GM12891 (cell line): ENCODE results near the gene AGRP.

ENCODE experiments used
- DNase-seq: peaks from one replicate; pipeline ENCODE4 v3.0.0; 2011; ENCODE audit warnings: low spot score; ENCODE audit not compliant: insufficient read length
- FAIRE-seq: peaks from 2 replicates; lab custom pipeline; 2011; peaks lifted over from hg19 to GRCh38; lab: Jason Lieb, UNC
- PAX5 ChIP-seq: IDR thresholded peaks from 2 replicates; pipeline ENCODE4 v1.6.1; 2011; ENCODE audit warnings: low read length, moderate library complexity, mild to moderate bottlenecking; ENCODE audit not compliant: insufficient read depth, severe bottlenecking
- POLR2A ChIP-seq: IDR thresholded peaks from 2 replicates; pipeline ENCODE4 v1.6.1; 2011; ENCODE audit warnings: low read depth, low read length, control low read depth
- POLR2AphosphoS5 ChIP-seq: IDR thresholded peaks from 2 replicates; pipeline ENCODE4 v1.6.1; 2011; ENCODE audit warnings: low read depth, low read length, control low read depth
- POU2F2 ChIP-seq: IDR thresholded peaks from 2 replicates; pipeline ENCODE4 v1.6.1; 2011; ENCODE audit warnings: low read depth, mild to moderate bottlenecking, control low read depth, low read length, moderate library complexity
- SPI1 ChIP-seq: IDR thresholded peaks from 2 replicates; pipeline ENCODE4 v1.6.1; 2011; ENCODE audit warnings: low read depth, low read length, control low read depth
- TAF1 ChIP-seq: IDR thresholded peaks from 2 replicates; pipeline ENCODE4 v1.6.1; 2011; ENCODE audit warnings: low read depth, low read length, control low read depth

AGRP gene

DNA sequence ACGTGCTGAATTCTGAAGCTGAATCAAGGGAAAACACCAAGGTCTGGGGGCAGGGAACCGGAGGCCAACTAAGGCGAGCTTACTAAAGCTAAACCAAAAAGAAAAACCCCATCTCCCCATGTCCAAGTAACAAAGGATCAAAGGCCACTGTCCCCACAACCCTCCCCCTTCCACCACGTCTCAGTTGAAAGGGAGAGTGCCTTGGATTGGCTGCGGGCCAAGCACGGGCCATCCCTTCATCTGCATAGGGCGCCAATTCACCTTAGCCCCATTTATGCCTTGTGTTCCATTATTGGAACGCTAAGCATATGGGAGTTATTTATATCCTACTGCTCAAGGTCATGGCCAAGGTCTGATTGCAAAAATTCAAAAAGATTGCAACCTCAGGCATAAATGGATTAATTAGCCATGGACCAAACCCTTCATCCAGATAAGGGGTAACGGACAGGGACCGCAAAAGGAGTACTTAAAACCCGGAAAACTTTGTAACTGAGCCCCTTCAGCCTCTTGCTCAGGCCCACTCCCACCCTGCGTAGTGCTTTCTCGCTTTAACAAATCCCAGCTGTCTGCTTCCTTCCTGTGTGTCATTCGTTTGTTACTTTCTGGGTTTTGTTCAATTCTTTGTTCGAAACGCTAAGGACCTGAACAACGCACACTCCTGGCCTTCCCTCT, 1.6 kb downstream of the AGRP start:
- DNase-seq, result no peak
- TF ChIP-seq SPI1 (no peak), TAF1 (no peak), POU2F2 (no peak), POLR2AphosphoS5 (no peak), PAX5 (no peak), POLR2A (no peak)
- no peak for FAIRE-seq

DNA sequence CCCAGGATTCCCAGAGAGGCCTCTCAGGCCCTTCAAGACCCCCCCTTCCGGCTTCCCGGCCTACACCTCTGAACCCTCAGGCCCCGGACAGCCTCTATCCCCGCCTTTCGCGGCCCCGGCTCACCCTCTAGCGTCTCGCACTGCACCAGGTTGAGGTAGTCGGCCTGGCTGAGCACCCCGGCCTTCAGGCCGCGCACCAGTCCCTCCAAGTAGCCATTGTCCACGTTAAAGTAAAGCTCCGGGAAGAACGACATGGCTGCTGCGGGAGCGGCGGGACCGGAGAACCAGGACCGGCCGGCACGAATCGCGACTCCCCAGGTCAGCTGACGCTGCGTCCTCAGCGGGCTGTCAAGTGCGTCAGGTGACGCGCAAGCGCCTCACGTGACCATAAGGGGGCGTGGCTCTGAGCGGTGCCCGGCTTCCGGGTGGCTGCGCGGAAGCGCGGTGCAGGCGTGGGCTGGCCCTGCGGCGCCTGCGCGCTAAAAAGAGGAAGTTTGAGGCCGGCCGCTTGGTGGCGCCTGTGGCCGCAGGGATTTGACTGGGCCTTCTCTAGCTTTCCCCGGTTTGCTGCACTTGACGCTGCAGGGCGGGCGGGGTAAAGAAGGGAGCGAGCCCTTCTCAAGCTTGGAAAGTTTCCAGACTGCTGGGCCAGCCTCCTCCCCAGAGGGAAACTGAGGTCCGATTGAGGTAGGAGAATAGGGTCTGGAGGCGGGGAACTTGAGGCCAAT, 2.4 kb downstream of the AGRP start, which contains the start of gene ATP6V0D1:
TSS of gene ATP6V0D1 (minus strand) at position 325 of the 728 bp plus-strand sequence. CDS start at position 254, 71 bp downstream.
- TF ChIP-seq POLR2AphosphoS5, result peak; percentile 52; the same call in 1 of the 2 replicates
- TF ChIP-seq POU2F2, result peak; percentile 13; the same call in 1 of the 2 replicates
- TF ChIP-seq PAX5, result peak; percentile 56
- peak; percentile 74 for TF ChIP-seq SPI1
- TF ChIP-seq POLR2A, result peak; percentile 81
- TF ChIP-seq TAF1, result peak; percentile 74; the same call in 1 of the 2 replicates
- DNase-seq (peak; percentile 97), FAIRE-seq (peak; percentile 96)

DNA sequence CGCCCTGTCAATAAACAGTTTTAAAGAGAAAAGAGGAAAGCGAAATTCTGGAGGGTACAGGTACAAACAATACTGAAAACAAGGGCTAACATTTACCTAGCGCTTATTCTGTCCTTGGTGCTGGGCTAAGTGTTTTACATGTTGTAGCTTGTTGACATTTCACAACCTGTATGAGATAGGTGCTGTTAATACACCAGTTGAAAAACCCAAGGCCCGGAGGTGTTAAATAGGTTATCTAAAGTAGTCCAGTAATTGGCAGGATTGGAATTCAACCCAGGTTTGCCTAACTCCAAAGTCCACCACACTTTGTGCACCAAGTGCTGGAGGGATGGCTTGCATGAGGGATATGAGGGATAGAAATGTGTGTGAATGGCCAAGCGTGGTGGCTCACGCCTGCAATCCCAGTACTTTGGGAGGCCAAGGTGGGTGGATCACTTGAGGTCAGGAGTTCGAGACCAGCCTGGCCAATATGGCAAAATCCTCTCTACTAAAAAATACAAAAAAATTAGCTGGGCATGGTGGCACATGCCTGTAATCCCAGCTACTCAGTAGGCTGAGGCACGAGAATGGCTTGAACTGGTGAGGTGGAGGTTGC, 5.3 kb downstream of the AGRP start:
- FAIRE-seq, result no peak
- TF ChIP-seq POLR2A (no peak), POU2F2 (no peak), POLR2AphosphoS5 (no peak), TAF1 (no peak), SPI1 (no peak), PAX5 (no peak)
- DNase-seq, result no peak

DNA sequence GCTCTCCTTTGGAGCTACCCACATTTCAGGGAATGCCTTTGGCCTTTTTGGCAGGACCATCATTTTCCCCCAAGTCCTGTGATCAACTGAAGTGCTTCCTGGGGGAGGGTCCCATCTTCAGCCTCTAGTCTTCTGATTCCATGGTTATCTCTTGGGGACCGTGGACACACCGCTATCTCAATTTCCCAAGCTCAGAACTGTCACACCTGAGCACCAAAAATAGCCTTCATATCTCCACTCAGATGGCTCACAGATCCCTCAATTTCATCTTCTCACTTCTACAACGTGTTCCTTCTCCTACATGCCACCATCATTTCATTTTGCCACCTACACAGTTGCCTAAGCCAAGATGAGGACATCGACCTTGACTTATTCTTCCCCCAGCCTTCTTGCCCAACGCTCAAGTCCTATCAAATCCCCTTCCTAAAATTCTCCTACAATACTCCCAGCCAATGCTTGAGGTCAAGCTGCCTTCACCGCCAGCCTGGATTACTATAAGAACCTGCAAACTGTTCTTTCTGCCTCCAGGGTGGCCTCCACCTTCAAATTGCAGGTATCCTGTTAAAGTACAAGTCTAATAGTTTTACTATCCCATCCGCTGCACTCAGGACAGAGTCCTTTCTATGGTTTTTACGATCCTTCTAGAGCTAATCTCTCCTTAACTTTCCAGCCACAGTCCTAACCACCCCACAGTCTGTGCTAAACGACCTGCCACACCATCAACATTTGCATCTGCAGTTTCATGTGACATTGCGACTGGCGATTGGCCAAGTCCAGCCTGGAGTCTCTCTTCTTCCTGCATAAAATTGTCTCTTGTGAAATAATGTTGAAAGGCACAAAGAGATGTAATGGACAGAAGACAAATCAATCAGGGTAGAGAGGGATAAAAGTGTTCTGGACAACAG, 8.5 kb downstream of the AGRP start:
- TF ChIP-seq PAX5 (no peak), POLR2A (no peak), SPI1 (no peak), TAF1 (no peak), POU2F2 (no peak), POLR2AphosphoS5 (no peak)
- FAIRE-seq, result no peak
- no peak for DNase-seq

DNA sequence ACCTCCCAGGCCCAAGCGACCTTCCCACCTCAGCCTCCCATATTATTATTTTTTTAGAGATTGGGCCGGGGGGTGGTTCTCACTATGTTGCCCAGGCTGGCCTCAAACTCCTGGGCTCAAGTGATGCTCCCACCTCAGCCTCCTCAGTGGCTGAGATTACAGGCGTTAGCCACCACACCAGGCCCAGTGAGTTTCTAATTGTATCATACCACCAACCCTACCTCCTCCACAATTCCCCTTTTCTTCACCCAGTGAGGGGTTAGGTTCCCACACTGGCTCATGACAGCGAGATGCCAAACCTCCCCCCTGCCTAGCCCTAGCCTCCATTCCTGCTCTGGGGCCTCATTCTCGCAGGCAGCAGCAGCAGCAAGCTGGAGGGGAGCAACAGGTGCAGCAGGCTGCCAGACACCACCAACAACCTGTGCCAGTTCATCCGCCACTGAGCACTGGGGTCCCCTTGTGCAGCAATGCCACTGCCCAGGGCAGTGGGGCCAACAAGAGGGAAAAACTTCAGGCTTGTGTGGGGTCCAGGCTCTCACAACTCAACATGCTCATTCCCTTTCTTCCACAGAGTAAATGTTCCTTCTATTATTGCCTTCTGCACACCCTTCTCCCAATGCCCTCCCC, 11.5 kb downstream of the AGRP start:
- no peak for DNase-seq
- TF ChIP-seq TAF1 (no peak), PAX5 (no peak), SPI1 (no peak), POLR2A (no peak), POLR2AphosphoS5 (no peak), POU2F2 (no peak)
- FAIRE-seq, result no peak

DNA sequence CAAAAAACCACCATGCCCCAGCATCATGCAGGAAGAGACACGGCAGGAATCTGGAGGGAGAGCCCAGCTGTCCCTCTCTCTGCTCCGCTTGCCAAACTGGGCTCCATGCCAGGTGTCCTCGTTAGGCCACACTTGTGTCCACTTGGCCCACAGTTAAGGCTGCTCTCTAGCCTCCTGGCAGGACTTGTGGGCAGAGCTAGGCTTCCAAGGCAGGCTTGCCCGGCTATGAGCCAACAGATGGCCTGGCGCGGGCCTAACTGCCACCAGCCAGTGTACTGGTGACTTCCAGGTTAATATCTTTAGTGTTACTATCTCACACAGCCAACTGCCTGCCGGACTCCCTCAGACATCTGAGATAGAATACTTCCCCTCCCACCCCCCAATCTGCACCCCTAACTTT, 13.0 kb downstream of the AGRP start:
- DNase-seq, result no peak
- FAIRE-seq, result no peak
- TF ChIP-seq SPI1 (no peak), POLR2A (no peak), TAF1 (no peak), POLR2AphosphoS5 (no peak), PAX5 (no peak), POU2F2 (no peak)

DNA sequence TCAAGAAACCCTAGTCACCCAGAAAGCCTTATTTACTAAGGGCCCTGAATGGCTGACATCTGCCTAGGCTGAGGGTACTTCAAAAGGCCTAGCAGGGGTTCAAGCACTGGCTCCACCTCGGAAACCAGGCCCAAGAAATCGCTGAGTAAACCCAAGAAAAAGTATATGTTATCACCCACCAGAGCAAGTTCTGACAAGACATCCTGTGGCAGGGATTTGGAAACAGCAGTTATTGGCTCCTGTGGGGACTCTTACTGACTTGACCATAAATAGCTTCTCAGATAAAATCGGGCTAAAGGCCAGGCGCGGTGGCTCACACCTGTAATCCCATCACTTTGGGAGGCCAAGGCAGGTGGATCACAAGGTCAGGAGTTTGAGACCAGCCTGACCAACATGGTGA, 14.6 kb downstream of the AGRP start:
- FAIRE-seq (no peak), DNase-seq (no peak)
- TF ChIP-seq SPI1 (no peak), POU2F2 (no peak), TAF1 (no peak), PAX5 (no peak), POLR2AphosphoS5 (no peak), POLR2A (no peak)

DNA sequence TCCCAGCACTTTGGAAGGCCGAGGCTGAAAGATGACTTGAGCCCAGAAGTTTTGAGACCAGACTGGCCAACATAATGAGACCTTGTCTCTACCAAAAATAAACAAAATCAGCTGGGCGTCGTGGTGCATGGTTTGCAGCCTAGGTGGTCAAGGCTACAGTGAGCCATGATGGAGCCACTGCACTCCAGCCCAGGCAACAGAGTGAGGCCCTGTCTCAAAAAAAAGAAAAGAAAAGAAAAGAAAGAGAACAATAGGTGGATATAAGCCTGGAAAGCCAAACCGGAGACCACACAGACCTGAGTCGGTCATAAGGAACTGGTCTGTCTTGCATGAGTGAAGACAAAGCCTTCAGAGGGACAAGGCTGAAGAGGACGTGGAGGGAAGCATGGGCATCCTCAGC, 16.8 kb downstream of the AGRP start:
- DNase-seq (no peak), FAIRE-seq (no peak)
- no peak for TF ChIP-seq POU2F2

DNA sequence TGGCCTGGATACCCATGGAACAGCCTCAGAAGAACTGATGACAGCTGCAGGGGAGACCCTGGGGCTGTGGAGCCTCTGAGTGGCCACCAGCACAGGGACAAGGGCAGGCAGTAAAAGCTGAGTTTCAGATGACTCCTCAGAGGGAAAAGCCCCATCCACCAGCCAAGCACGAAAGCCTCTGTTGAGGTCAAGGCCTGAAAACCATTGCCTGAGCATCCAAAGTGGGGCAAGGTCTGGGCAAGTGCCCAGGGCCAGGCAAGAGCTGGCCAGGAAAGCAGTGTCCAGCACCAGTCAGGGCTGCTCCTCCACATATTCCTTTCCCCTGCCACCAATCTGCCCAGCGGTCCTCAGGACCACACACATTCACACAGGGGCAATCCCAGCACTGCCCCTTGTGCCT, 18.8 kb downstream of the AGRP start:
- FAIRE-seq (no peak), DNase-seq (no peak)
- TF ChIP-seq SPI1, result no peak
- TF ChIP-seq POU2F2, result no peak
- no peak for TF ChIP-seq POLR2AphosphoS5
- no peak for TF ChIP-seq POLR2A
- TF ChIP-seq PAX5, result no peak
- TF ChIP-seq TAF1, result no peak
